GM21529 (cell line): ENCODE data around the gene SWSAP1.
"Not testable (repeated sequence)": the region's sequence is repeated elsewhere in the genome, so short reads cannot be mapped to it uniquely, and the experiment has no call there.

Source experiments
- ATAC-seq: cut with Tn5 transposase; IDR thresholded peaks from one replicate; pipeline ENCODE4 v1.9.1; 2021; ENCODE audit not compliant: unreplicated experiment

The SWSAP1 gene

GRCh38 chr19:11378319-11379189 is 4.1 kb downstream of the SWSAP1 start:
- no peak for ATAC-seq

- not testable (repeated sequence) for ATAC-seq
Observed at GRCh38 chr19:11379269-11379845, 4.9 kb downstream of the SWSAP1 start.

DNA sequence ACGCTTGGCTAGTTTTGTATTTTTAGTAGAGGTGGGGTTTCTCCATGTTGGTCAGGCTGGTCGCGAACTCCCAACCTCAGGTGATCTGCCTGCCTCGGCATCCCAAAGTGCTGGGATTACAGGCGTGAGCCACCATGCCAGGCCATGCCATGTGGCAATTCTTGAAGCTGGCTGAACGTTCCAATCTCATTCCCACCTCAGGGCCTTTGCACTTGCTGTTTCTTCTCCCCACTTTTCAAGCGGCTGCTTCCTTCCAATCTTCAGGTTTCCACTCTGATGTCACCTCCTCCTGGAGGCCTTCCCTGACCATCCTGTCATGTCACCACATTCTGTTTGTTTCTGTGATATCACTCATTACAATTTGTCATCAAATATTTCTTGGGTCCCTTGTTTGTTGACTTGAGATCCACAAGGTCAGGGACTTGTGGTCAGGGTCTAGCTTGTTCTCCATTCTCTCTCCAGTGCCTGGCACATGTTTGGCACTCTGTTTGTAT is 5.4 kb downstream of the SWSAP1 start:
- no peak for ATAC-seq

DNA sequence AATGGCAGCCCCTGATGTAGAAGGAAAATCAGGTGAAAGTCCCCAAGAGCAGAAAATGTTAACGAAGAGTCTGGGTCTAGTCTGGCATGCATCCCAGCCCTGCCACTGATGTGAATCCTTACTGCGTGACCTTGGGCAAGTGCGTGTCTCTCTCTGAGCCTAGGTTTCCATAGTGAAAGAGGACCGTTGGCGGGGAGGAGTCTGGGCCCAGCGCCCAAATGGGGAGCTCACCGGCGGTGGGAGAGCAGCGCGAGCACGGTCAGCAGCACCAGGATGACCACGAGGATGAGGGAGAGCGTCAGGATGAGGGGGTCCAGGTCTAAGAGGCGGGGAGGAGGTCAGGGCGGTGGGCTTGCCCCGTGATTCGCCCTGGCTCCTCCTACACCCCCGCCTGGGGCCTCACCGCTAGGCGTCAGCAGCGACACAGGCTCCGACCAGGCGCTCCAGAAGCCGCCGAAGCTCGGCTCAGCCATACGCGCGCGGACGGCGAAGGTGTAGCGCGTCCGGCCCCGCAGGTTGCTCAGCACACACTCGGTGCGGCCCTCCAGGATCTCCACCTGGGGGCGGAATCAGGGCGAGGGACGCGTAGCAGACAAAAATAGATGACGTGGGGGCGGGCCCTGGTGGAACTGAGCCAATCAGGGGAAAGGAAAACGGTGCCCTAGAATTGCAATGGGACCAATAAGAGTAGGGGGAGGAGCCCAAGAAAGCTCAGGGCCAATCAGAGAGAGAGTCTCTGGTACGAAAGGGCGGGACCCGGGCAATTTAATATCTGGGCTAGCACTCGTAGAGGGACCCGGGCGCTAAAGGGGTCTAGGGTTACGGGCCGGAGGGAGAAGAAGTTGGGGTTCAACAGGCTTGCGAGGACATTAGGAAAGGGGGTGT is 6.4 kb downstream of the SWSAP1 start:
- ATAC-seq, result peak; percentile 74

DNA sequence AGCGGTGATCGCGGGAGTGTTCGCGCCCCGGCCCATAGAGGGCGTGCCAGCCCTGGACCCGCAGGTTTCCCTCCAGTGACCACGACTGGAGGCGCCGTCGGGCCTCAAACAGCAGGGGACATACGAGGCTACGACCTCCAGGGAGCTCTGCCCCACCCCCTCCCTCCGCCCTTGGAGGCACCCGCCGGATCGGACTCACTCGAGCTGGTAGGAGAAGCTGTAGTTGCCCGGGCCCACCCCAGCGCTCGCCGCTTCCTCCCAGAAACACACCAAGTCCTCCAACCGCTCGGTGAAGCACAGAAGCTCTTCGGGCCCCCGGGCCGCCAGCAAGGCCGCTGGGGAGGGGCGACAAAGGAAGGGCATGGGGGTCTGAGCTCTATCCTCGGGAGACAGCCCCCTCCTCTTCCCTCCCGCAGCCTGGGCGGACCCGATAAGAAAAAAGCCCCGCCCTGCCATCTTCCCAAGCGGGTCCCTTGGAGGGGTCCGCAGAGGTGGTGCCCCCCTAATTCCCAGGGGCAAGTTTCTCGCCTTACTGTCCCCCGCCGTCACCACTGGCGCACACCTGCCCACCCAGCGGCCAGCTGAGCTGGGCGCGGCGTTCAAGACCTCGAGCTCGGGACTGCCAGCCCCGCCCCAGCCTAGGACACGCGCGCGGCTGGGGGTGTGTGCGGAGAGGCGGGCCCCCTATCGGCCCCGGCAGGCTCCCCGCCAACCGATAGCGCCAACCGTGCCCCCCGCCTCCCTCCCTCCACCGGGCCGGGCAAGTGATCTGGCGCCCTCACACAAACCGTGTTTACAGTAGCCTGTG is 8.6 kb downstream of the SWSAP1 start:
- no peak for ATAC-seq

DNA sequence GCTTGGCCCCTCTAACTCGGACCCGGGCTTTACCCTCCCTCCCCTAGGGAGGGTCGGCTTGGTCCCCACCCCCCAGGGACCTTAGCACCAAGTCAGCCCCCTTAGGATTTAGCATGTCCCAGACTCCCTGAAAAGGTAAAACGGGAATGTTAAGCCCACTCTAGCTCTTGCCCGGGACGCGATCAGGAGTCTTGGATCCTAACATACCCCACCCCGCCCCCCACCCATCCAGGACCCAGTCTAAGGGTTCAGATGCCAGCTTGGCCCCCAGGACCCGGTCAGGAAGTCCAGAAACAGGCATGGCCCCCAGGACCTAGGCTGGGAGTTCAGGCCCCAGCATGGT is 9.2 kb downstream of the SWSAP1 start:
- no peak for ATAC-seq

DNA sequence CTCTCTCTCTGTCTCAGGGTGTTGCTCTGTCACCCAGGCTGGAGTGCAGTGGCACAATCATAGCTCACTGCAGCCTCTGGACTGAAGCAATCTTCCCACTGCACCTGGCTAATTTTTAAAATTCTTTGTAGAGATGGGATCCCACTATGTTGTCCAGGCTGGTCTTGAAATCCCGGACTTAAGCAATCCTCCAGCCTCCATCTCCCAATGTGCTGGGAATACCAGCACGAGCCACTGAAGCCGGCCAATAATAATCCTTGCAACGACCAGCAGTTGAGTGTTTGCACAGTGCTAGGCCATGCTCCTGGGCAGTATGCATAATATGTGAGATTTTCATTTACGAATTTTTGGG is 10.3 kb downstream of the SWSAP1 start:
- no peak for ATAC-seq

- no peak for ATAC-seq
Observed at GRCh38 chr19:11387162-11388034, 12.9 kb downstream of the SWSAP1 start.

- ATAC-seq, result no peak
Observed at GRCh38 chr19:11390359-11390758, 15.9 kb downstream of the SWSAP1 start.

DNA sequence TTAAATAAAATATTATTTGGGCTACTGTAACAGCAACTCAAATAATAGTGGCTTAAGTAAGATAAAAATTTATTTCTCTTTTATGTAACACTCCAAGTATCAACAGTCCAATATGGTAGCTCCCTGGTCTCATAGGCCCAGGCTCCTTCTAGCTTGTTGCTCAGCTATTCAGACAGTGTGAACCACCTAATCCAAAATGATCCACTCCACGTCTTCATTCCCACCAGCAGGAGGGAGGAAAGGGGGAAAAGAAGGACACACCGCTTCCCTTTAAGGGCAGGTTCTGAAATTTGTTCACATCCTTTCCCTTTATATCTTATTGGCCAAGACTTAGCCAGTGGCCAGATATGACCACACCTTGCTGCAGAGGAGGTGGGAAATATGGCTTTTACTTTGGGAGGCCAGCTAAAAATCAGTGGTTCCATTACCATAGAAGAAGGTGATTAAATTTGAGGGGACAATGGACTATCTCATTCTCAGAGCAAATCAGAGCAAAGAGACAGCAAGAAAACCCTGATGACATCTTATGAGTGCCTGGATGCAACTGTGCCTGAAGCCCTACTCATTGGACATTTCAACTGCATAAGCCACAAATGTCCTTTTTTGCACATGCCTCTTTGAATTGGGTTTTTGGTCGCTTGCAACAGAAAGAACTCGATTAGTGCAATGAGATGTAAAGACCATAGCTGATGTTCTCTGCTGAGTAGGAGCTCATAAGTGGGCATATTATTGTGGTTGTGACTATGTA is 16.6 kb downstream of the SWSAP1 start:
- ATAC-seq, result no peak

GRCh38 chr19:11397089-11397610 is 22.7 kb downstream of the SWSAP1 start:
- ATAC-seq, result no peak

DNA sequence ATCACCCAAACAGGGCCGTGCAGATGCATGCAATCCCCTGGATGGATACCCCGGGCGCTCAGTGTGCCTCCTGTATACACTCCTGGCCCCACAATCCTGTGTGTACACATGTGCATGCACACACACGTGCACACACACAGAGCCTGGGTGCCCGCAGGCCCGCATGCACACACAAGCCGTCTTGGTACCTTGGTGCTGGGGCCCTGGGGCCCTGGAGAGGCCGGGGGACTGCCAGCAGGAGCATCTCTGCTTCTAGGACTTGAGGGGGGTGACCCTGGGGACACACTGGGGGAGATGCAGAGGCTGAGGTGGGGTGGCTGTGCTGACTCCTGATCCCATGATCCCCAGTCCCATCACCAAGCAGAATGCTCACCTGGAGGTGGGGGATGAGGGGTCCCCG is 25.2 kb downstream of the SWSAP1 start:
- ATAC-seq, result no peak

DNA sequence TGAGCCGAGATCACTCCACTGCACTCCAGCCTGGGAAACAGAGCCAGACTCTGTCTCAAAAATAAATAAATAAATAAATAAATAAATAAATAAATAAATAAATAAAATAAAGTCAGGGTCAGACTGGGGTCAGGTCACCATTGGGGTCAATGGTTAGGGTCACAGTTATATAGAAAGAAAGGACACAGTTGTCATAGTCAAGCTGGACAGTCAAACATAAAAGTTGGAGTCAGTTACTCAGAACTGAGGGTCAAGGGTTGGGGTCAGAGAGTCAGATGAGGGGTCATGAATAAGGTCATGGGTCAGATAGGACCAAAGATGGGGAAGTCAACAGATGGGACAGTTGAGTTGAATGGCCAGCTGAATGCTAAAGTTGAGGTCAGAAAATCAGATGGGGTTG is 26.3 kb downstream of the SWSAP1 start:
- no peak for ATAC-seq

- no peak for ATAC-seq
Observed at GRCh38 chr19:11401808-11402543, 27.5 kb downstream of the SWSAP1 start.

GRCh38 chr19:11404588-11405222 is 30.2 kb downstream of the SWSAP1 start:
- no peak for ATAC-seq

GRCh38 chr19:11405846-11406643 is 31.6 kb downstream of the SWSAP1 start:
- no peak for ATAC-seq

- not testable (repeated sequence) for ATAC-seq
Observed at GRCh38 chr19:11406703-11407236, 32.3 kb downstream of the SWSAP1 start.
